T-helper 2 cell treated with Interferon-gamma antibody and Interleukin-4, amounts not matched to agents 100 ng/mL and 5 ng/mL, for 36 hours (primary cell): ENCODE data around the gene PTPRO. TPM values are rescaled to one million over a fixed set of nuclear protein-coding genes. Genes with fewer than 3 reads are reported as not detected.

Source experiments
- intact Hi-C: fragments of 100-400 bp; cut with micrococcal nuclease; formaldehyde crosslinking; loops from one replicate; pipeline ENCODE4 v1.15.1; 2023
- total RNA-seq: library from RNA; stranded (reverse); gene quantifications from 2 replicates; pipeline ENCODE4 v1.2.3, GENCODE V29; 2022

Gene PTPRO
- total RNA-seq, 1 donor from 2014 or later = 4.0 TPM

DNA sequence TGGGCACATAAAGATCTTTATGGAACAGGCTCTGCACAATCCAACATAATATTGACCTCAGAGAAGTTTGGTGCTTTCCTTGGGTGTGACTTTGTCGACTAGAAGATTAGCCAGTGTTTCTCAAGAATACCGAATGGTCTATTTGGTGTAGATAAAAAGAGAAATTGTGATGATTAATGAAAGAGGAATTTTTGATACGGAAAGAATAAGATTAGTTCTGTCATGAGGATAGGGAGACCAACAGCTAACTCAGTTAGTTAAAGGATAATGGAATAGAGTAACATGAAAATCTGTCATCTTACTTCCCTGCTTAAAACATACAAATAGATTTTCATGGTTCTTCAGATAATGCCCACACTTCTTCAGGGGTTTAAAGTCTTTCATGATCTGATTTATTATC is 24.2 kb downstream of the PTPRO start:
- intact Hi-C loops = no loop called here

DNA sequence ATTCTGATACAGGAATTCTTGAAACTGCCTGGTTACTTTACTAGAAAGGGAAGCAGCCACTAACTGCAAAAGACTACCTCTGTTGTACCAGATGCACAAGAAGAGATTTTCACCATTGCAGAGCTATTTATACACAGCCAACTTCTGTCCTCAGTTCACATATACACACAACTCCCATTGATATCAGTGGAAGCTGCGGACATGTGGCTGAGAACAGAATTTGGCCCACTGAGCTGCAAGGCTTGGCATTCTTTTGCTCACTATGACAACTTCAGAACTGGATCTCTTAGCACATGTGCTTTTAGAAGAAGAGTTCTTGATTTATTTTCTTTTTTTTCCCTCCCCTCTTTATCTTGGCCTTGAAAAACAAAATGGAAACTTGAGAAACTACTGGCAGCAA is 28.3 kb downstream of the PTPRO start:
- intact Hi-C loops = no loop called here

DNA sequence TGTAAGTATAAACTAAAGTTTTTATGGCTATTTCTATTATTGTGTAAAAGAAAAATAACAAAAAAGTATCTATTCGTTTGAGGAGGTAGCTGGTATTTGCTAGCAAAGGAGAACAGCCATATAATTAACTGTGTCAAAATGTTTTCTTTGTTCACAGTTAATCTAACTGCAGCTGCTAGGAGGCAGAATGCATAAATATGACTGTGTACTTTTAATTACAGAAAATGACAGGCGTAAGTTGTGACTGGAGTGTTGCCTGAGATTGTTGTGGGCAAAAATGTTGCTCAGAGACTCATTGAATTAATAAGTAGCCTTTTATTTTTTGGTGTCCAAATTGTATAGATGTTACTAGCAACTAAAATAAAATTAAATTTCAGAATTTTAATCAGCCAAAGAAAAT is 33.5 kb downstream of the PTPRO start:
- intact Hi-C loops = no loop called here

DNA sequence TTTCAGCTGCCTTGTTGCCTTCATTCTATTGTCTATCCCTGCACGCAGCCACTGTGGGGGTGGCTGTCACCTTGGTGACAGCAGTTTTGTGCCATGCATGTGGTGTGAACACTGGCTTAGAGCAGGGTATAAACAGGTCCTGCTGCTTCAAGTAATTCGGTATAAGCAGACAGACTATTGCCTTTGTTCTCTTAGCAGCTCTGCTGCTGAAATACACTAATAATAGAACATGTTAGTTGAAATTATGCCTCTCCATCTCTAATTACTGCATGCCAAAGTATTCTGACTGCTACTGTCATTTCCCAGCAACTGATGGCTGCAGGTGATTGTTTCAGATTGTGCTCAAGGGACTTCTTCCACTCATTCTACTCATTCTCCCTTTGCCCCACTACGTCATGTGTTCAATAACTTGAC is 34.6 kb downstream of the PTPRO start:
- intact Hi-C loops = no loop called here

DNA sequence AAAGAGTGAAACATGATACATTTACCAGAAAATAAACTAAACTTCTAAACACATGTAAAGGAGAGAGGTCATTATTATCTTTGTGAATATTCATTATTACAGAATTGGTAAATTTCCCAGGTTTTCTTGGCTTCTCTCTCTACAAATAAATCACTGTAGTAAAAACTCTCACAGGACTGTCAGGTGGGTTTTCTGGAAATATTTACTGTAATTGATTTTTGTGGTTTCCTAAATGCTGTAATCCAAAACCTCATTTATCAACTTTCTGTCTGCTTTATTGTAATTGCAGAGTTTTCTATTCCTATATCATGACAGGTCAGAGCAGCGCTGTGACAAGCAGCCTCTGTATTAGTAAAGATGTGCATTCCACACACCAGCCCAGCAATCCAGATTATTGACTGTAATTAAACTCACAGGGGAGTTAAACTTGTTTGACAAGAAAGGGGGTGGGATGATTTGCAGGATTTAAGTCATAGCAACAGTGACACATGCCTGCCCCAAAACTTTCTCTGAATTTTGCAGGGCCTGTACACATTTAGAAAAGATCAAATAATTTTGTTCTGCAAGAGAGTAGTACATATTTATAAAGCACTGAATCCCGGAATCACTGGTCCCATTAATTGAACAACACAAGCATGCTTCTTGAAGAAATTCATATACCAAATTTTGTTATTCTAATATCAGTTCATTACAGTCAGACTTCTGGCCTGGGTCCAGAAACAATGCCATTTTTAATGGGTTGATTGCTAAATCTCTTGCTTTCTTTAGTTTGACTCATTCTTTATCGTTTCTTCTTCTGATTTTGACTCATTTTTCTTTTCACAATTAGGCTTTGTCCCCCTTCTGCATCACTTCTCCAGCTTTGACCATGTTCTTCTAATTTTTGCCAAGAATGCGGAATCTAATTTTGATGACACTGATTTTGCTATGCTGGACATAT is 42.2 kb downstream of the PTPRO start:
- intact Hi-C loops = no loop called here

DNA sequence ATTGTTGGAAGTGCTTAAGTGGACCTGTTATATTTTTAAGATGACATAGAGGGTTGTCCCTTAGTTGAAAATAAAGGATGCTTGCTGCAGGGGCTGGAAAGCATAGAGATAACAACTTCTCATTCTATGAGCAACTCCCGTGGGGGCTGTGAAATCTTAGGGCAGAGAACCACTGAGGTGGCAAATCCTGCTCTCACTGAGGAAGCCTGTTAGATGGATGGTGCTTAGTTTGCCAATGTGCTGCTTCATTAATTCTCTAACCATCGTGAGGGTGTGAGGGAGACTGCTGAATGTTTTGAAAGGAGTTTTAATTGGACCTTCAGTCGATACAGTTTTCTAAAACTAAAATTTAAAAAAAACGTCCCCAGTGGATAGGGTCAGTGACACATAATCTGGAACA is 46.5 kb downstream of the PTPRO start:
- intact Hi-C loops = no loop called here

DNA sequence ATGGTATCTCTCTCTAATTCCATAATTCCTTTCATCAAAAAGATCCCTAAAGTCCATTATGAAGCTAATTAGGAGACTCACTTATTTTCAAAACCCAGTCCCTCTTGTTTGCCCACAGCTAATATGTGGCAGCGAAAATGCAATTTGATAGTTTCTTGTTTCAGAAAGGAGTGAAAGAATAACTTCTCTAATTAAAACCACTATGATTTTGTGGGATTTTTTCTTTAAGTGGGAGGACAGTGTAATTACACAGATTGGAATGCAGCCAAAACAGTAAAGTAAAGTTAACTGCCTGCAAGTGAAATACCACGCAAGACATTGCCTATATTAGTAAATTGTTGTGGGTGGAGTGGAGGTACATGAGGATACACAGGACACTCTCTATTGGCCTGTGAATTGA is 50.0 kb downstream of the PTPRO start:
- intact Hi-C loops = no loop called here

DNA sequence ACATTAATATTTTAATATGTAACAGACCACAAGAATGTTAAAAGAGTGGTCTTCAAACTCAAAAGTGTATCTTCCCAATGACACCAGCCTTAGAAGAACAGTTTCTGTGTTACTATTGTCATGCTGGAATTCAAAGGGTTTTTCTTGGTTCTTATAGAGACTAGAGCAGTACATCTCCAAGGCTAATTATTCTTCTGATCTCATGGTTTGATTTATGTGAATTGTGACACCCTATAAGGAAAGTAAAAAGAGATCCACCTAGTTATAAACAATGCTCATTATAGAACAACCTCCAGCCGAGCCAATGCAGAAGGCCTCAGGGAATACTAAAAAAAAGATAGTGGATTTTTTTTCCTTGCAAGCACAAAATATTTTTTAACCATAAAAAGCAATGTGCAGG is 65.5 kb downstream of the PTPRO start:
- intact Hi-C loops = no loop called here

DNA sequence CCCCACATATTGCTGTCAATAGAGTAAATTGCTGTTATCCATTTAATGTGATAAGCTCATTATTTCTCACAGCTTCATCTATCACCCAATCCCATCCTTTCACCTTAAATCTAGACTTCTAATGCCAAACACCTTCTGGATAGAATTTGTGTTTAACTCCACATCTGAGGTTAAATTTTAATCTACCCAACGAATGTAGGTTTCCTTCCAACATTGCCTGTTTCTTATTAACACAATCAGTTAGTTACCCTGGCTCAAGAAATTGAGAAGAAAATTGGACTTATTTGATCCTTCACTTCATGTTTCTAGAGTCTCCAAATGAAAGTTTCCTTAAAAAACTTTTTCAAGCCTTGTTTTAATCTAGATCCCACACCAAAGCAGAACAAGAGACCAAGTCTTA is 67.3 kb downstream of the PTPRO start:
- intact Hi-C loops = no loop called here

DNA sequence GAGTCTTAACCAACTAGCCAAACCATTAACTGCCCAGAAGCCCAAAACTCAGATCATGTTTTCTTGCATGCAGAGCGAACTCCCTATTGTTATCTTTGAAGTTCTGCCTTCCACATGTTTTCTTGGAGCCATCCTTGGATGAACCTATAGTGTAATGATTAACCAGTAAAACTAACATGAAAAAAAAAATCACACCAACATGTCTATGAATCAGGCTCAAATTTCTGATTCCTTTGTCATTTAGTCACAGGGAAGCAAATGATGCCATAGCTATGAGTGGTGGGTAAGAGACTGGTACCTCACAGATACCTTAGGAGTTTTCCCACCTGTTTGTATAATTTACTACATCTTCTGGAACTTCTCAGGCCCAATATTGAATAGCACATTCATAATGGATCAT is 70.7 kb downstream of the PTPRO start:
- intact Hi-C loops = no loop called here

DNA sequence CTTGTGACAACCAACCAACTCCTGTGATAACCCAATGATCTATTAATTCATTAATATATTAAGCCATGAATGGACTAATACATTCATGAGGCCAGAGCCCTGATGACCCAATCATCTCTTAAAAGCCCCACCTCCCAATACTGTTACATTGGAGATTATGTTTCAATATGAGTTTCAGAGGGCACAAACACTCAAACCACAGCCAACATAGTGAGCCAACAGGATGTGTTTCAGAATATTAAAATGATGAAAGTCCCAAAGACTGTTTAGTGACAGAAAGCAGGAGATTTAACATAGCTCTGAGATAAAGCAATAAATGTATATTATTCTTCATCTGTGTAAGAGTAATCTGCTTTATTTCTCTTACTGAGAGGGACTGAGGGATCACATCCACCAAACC is 71.7 kb downstream of the PTPRO start:
- intact Hi-C loops = no loop called here

DNA sequence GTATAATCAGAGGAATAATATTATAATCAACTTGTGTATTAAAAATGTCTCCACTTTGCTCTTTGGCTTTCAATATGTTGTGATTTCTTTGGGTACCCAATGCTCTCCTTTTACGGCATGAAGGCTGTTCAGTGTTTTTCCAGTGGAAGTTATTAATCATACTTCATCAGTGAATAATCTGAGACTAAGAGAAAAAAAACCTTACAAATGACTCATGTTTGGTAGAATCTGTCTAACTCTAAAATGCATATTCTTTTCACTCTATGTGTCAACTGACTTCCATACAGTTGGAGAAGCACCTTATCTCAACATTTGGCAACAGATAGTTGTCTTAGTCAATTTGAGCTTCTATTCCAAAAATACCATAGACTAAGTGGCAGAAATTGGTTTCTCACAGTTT is 82.2 kb downstream of the PTPRO start:
- intact Hi-C loops = no loop called here

DNA sequence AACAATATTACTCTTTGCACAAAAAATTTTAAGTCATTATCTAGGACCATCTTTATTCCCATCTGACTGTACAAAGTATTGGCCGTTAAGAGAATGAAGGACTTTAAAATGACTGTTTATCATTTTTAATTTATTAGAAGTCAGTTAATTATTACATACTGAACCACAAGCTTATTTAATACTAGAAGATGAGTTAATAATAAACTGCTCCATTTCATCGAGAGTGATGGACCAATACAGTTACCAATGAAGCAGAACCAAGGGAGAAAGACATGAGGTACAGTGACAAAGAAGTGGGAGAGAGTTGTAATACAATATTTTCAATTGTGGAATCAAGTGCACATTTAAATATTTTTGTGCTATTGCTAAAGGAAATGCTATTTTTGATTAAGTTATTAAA is 83.3 kb downstream of the PTPRO start:
- intact Hi-C loops = no loop called here

DNA sequence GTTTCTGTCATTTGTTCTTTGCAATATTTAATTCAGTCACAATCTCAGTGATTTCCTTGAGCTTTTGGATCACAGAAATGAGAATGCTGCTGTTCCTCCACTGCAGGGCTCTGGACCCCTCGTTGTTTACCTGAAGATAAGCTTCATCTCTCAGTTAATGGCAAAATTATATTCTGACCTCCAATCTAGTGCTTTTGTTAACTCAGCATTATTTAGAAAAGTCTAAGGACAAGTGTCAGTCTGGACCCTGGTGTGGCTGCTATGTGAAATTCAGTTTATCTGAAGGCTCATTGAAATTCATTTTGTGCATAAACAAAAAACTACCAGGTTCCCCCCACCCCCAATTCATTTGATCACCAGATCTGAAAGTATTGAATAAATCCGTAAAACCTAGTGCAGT is 84.7 kb downstream of the PTPRO start:
- intact Hi-C loops = no loop called here

DNA sequence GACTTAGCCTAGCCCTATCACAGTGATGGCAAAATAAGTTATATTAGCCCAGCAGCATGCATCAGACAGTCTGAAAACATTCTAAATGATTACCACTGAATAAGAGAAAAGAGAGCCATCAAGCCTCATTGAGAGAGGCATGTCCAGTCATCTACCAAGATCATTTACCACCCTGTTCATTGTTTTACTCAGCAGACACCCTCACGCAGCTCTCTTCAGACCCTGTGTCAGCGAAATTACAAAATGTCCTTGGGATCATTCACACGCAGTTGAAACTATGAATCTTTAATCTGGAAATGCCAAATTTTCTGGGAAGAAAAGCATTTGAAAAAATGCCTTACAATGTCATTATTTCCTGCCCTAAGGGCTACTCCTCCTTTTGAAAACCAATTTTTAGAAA is 89.5 kb downstream of the PTPRO start:
- intact Hi-C loops = no loop called here

DNA sequence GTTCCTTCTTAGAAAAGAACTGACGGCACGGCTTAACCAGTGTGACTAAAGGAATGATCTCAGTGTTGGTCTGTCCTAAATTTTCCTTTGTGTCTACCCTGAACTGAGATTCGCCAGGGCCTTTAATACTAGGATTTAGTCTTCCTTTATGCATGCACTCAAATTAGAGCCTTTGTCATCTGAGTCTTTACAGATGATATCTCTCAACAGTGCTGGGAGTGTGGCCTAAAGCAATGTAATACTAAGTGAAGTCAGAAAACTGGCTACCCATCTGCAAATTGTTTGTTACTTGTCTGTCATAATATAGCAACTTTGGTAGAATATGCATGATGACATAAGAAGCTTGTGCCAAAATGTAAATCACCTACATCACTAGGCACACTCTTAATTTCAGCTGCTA is 95.4 kb downstream of the PTPRO start:
- intact Hi-C loops = no loop called here

DNA sequence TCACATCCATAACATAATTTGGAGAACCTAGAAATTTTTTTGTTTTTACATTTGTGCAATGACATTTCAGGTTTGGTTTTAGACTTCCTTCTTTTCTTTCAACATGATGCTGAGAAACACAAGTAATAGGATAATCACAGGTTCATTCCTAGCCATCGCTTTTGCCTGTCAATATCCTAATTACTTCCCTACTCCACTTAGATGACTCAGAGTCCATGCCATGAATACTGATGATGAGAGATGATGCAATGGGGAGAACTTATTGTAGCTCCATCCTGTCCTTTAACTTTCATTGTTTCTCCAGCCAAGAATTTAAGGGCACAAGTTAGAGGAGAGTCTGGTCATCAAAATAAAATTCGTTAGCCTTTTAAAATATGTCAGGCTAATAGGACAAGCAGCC is 101.3 kb downstream of the PTPRO start:
- intact Hi-C loops = no loop called here

DNA sequence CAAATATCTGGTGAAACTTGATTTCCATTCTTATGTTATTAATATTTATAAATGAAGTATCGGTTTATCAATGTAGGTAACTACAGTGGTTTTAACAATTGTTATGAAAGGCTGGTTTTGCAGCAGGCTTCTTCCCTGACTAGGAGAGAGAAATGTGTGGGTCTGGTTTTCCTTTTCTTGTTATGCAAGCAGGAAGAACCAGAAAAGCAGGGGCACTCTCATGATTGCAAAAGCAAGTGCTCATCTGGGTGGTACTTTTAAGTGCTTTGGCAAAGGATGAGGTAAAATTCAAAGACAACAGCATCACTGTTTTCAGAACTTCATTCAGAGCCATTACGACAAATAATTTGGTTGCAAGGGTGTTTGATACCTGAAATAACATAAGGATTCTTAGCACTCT is 105.6 kb downstream of the PTPRO start:
- intact Hi-C loops = no loop called here

DNA sequence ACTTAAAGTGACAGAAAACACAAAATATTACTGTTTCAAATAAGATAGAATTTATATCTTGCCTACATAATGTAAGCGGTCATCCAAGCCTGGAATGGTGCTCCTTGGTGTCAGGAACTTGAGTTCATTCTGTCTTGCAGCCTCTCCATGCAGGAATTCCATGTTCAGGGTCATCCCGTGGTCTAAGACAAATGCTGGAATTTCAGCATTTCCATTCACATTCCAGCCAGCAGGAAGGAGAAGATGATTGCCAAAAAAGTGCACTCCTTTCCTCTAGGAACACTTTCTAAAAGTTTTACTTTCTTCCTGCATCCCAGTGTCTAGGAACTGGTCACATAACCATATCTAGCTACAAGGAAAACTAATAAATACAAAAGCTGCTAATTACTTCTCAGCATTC is 106.3 kb downstream of the PTPRO start:
- intact Hi-C loops = no loop called here

DNA sequence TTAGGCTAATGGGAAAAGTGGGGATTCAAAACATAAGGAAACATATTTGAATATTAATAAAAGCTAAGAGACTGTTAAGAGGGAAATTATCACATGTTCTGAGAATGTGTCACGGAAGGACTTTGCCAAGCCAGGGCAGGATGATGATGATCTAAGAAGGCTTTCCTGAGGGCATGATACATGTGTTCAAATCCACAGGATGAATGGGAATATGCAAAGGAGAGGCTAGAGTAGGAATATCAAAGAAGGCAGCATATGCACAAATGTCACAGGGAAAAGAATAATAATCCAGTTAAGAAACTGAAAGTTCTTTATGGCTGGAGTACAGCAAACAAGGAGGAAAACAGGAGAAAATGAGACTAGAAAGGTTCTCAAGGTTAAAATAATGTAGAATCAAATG is 107.0 kb downstream of the PTPRO start:
- intact Hi-C loops = no loop called here

DNA sequence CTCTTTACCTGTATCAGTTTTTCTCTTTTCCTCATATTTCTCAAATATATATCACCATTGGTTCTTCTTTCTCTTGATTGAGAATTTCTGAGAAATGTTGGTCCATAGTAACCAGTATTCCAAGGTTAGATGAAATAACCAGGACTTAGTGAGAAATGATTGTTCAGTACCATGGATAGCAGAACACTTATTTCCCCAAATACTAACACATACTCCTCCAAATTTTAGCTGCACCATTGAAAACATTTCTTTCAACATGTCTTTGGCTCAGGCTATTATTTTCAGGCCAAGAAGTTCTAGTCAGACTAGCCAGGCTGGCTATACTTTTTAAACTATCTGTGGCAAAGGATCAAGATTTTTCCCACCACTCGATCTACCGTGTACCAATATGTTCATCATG is 113.3 kb downstream of the PTPRO start:
- intact Hi-C loops = no loop called here

DNA sequence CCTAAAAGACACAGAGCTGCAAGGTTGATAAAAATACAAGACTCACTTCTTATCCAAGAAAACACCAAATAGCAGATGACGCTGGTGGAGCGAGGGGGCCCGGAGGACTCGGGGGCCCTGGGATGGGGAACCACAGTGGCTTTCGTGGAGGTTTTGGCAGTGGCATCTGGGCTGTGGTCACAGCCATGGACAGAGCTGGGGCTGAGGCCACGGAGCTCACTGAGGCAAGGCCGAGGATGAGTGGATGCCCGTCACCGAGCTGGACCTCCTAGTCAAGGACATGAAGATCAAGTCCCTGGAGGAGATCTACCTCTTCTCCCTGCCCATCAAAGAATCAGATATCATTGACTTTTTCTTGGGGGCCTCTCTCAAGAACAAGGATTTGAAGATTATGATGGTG is 117.2 kb downstream of the PTPRO start:
- intact Hi-C loops = no loop called here

DNA sequence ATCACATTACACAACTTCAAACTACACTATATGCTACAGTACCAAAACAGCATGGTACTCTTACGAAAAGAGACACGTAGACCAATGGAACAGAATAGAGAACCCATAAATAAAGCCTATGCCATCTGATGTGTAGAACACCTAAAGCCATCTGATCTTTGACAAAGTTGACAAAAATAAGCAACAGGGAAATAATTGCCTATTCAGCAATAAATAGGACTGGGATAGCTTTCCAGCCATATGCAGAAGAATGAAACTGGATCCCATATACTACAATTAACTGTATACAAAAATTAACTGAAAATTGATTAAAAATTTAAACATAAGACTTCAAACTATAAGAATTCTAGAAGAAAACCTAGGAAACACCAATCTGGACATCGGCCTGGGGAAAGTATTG is 120.7 kb downstream of the PTPRO start:
- intact Hi-C loops = no loop called here
